Measurements from ENCODE around the gene MYL10.

The MYL10 gene

GRCh38 chr7:101664436-101664835, 35.3 kb upstream of the MYL10 start:
- TF ChIP-seq CTCF (IDR thresholded peaks at IDR 0.05; ENCODE audit: low read depth, low read length, poor library complexity, severe bottlenecking) (no peak), EZH2phosphoT487 (IDR thresholded peaks at IDR 0.05; ENCODE audit: borderline replicate concordance, low read length) (no peak)
- H3K4me2 ChIP-seq (ENCODE audit: low read length): no peak overlapping the region
- 0 out of 2 replicates have a peak, but pooled peaks cover 3% of the 10 kb centered on the region for H3K9me3 ChIP-seq (ENCODE audit: control insufficient read depth, insufficient read depth, low read length)
- no peaks in the 10 kb centered on the region for H4K20me1 ChIP-seq (ENCODE audit: control insufficient read depth, insufficient read depth, low read depth, low read length)
- no peak overlapping the region for H3K4me3 ChIP-seq (ENCODE audit: low read length)
- H3K9me2 ChIP-seq (replicated peaks; ENCODE audit: control insufficient read depth, low read length): no peaks in the 10 kb centered on the region
- H3K27ac ChIP-seq (ENCODE audit: low read depth, low read length): no peak overlapping the region
- no peaks in the 10 kb centered on the region for H3F3A ChIP-seq (ENCODE audit: control insufficient read depth, insufficient read depth)
- no peaks in the 10 kb centered on the region for H3K4me1 ChIP-seq (ENCODE audit: control insufficient read depth, low read length)
- H3K36me3 ChIP-seq (ENCODE audit: control insufficient read depth, low read length): no peaks in the 10 kb centered on the region
- H3K79me2 ChIP-seq (ENCODE audit: control insufficient read depth, low read length): no peaks in the 10 kb centered on the region
- H3K27me3 ChIP-seq (ENCODE audit: control insufficient read depth, low read length): 0 out of 2 replicates have a peak, but pooled peaks cover 3% of the 10 kb centered on the region

GRCh38 chr7:101663747-101664146, 34.7 kb upstream of the MYL10 start:
- Histone ChIP-seq H3K4me1 (ENCODE audit: control insufficient read depth, low read length) (no peaks in the 10 kb centered on the region), H3K4me3 (ENCODE audit: low read length) (no peak overlapping the region)
- TF ChIP-seq EZH2phosphoT487 (IDR thresholded peaks at IDR 0.05; ENCODE audit: borderline replicate concordance, low read length) (no peak), CTCF (IDR thresholded peaks at IDR 0.05; ENCODE audit: low read depth, low read length, poor library complexity, severe bottlenecking) (no peak)

DNA sequence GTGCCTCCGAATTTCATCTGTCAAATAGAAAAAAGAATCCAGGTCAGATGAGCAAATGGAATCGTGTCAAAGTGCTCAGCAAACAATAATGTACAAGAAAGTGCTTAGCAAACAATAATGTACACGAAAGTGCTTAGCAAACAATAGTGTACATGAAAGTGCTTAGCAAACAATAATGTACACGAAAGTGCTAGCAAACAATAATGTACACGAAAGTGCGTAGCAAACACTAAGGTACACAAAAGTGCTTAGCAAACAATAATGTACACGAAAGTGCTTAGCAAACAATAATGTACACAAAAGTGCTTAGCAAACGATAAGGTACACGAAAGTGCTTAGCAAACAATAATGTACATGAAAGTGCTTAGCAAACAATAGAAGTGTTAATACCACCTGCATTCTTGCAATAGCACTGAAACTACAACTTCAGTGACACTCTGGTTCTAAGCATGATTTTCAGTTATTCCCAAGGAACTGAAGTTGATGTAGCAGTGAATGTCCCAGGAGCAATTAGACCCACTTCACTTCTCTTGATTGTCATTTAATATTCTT, 33.4 kb upstream of the MYL10 start:
- no peak for TF ChIP-seq CTCF (IDR thresholded peaks at IDR 0.05; ENCODE audit: low read depth, low read length, poor library complexity, severe bottlenecking)
- no peak for TF ChIP-seq EZH2phosphoT487 (IDR thresholded peaks at IDR 0.05; ENCODE audit: borderline replicate concordance, low read length)
- H3K4me2 ChIP-seq (ENCODE audit: low read length): no peak overlapping the region
- H3K27me3 ChIP-seq (ENCODE audit: control insufficient read depth, low read length): 0 out of 2 replicates have a peak, but pooled peaks cover 3% of the 10 kb centered on the region
- H3K9me2 ChIP-seq (replicated peaks; ENCODE audit: control insufficient read depth, low read length): no peaks in the 10 kb centered on the region
- no peaks in the 10 kb centered on the region for H3K36me3 ChIP-seq (ENCODE audit: control insufficient read depth, low read length)
- H3K27ac ChIP-seq (ENCODE audit: low read depth, low read length): no peak overlapping the region
- H4K20me1 ChIP-seq (ENCODE audit: control insufficient read depth, insufficient read depth, low read depth, low read length): no peaks in the 10 kb centered on the region; the same call in 1 of the 2 replicates
- H3K79me2 ChIP-seq (ENCODE audit: control insufficient read depth, low read length): no peaks in the 10 kb centered on the region
- H3F3A ChIP-seq (ENCODE audit: control insufficient read depth, insufficient read depth): no peaks in the 10 kb centered on the region
- H3K4me3 ChIP-seq (ENCODE audit: low read length): no peak overlapping the region
- H3K4me1 ChIP-seq (ENCODE audit: control insufficient read depth, low read length): no peaks in the 10 kb centered on the region
- 0 out of 2 replicates have a peak, but pooled peaks cover 3% of the 10 kb centered on the region for H3K9me3 ChIP-seq (ENCODE audit: control insufficient read depth, insufficient read depth, low read length)

More at GRCh38 chr7:101663747-101664146, 34.7 kb upstream of the MYL10 start:
- Histone ChIP-seq H3K79me2 (ENCODE audit: control insufficient read depth, low read length) (no peaks in the 10 kb centered on the region), H3K36me3 (ENCODE audit: control insufficient read depth, low read length) (no peaks in the 10 kb centered on the region), H3K27me3 (ENCODE audit: control insufficient read depth, low read length) (0 out of 2 replicates have a peak, but pooled peaks cover 3% of the 10 kb centered on the region), H3K9me3 (ENCODE audit: control insufficient read depth, insufficient read depth, low read length) (0 out of 2 replicates have a peak, but pooled peaks cover 3% of the 10 kb centered on the region), H4K20me1 (ENCODE audit: control insufficient read depth, insufficient read depth, low read depth, low read length) (no peaks in the 10 kb centered on the region), H3F3A (ENCODE audit: control insufficient read depth, insufficient read depth) (no peaks in the 10 kb centered on the region), H3K27ac (ENCODE audit: low read depth, low read length) (no peak overlapping the region), H3K4me2 (ENCODE audit: low read length) (no peak overlapping the region), H3K9me2 (replicated peaks; ENCODE audit: control insufficient read depth, low read length) (no peaks in the 10 kb centered on the region)
